NCI-H1694 treated with DMSO at 0.1 percent for 48 hours (cell line): Measurements from ENCODE around the gene MUCL1.

Experiments
- DNase-seq: peaks from one replicate; lab custom pipeline; 2025; lab: John Stamatoyannopoulos, UW

Gene MUCL1

DNA sequence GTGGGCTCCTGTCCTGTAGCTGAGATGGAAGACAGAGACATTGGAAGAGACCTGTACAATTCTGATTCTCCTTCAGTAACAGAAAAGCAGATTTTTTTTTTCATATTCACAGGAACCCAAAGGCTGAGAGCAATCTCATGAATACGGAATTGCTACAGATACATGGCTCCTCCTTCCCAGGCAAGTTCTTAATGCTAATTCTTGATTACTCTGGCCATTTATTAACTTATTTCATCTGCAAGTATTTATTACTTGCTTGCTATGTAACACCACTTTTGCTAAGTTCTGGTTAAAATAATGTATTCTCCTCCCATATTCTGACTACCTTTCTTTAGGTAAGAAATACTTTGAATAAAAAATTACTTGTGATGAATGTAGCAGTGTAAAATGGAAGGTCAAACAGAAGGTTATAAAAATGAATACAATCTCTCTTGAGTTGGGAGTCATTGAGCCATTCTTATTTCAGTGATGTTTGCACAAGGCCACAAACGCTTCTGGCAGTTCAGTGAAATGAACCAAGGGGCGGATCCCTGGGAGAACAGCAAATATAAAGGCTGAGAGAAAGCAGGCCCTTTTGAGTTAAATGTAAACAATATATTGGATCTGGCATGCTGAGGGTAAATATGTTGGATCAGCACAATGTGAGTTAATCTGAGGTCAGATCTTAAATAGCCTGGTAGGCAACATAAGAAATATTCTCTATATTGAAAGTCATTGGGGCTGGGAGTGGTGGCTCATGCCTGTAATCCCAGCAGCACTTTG, 37.6 kb downstream of the MUCL1 start:
- DNase-seq: no peak
